ENCODE results near the gene SV2C. TPM values are rescaled to one million over a fixed set of nuclear protein-coding genes. Genes with fewer than 3 reads are reported as not detected.
"Not testable (repeated sequence)": the region's sequence is repeated elsewhere in the genome, so short reads cannot be mapped to it uniquely, and the experiment has no call there.

The SV2C gene
- polyA plus RNA-seq, 1 donor (not counting 4 experiments of a cell fraction or from before 2014, with no cell fraction given) = 0.34 TPM

DNA sequence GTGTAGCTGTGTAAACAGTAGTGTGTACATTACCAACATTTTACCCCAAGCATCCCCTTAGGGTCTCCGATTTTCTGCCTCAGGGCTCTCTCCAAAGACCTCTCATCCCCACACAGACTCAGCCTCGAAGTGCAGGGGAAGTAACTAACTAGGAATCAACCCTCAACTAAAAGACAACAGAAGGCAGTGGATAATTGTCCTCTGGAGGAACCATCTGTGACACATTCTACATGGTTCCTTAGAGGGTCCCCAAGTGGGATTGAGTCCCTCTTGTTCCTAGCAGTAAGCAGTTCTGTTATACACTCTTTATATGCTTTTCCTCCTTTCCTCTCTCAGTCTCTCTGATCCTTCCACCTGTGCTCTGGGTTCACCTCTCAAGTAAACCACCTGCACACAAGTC lies 157.2 kb downstream of the SV2C start:
- H3K9me3 ChIP-seq (ENCODE audit: control insufficient read depth, low read depth, low read length) = no peaks in the 10 kb centered on the region
- no peak for FAIRE-seq
- dilution Hi-C loops (cut with MboI; ENCODE audit: extremely low pct_ligation_motif_present, low sequenced_read_pairs) = no loop called here

GRCh38 chr5:76242155-76242554 lies 159.0 kb downstream of the SV2C start:
- H3K4me2 ChIP-seq (ENCODE audit: control insufficient read depth, extremely low read depth, insufficient read depth, low read depth, low read length); DNase-seq (ENCODE audit: low read depth, low spot score); H2AFZ ChIP-seq (ENCODE audit: control insufficient read depth, low read length); FAIRE-seq; H4K20me1 ChIP-seq (ENCODE audit: control insufficient read depth, extremely low read depth, insufficient read depth, low read length); H3K9me3 ChIP-seq (ENCODE audit: control insufficient read depth, low read depth, low read length); H3K9me1 ChIP-seq (ENCODE audit: control insufficient read depth, extremely low read depth, insufficient read depth, low read length); H3K27me3 ChIP-seq (ENCODE audit: control insufficient read depth, extremely low read depth, insufficient read depth, low read length); dilution Hi-C loops (cut with MboI; ENCODE audit: extremely low pct_ligation_motif_present, low sequenced_read_pairs); H3K36me3 ChIP-seq (ENCODE audit: control insufficient read depth in 2 of 2, extremely low read depth in 1 of 2, insufficient read depth in 2 of 2, low read length in 2 of 2); H3K4me3 ChIP-seq (ENCODE audit: control insufficient read depth in 2 of 3, extremely low read depth in 1 of 3, insufficient read depth in 2 of 3, low read depth in 1 of 3, low read length in 3 of 3); H3K79me2 ChIP-seq (ENCODE audit: control insufficient read depth, insufficient read depth, low read length); H3K27ac ChIP-seq (ENCODE audit: control insufficient read depth, insufficient read depth, low read length); H3K9ac ChIP-seq (ENCODE audit: control insufficient read depth, extremely low read depth, insufficient read depth, low read length); H3K4me1 ChIP-seq (ENCODE audit: control insufficient read depth, extremely low read depth, insufficient read depth, low read length): not testable (repeated sequence)

More for the DNA sequence above, 157.2 kb downstream of the SV2C start:
- H2AFZ ChIP-seq (ENCODE audit: control insufficient read depth, low read length) = no peak overlapping the region
- H3K4me2 ChIP-seq (ENCODE audit: control insufficient read depth, extremely low read depth, insufficient read depth, low read depth, low read length) = no peak overlapping the region
- no peak overlapping the region for H3K4me3 ChIP-seq (ENCODE audit: control insufficient read depth in 2 of 3, extremely low read depth in 1 of 3, insufficient read depth in 2 of 3, low read depth in 1 of 3, low read length in 3 of 3)
- TF ChIP-seq, protein P1, sequence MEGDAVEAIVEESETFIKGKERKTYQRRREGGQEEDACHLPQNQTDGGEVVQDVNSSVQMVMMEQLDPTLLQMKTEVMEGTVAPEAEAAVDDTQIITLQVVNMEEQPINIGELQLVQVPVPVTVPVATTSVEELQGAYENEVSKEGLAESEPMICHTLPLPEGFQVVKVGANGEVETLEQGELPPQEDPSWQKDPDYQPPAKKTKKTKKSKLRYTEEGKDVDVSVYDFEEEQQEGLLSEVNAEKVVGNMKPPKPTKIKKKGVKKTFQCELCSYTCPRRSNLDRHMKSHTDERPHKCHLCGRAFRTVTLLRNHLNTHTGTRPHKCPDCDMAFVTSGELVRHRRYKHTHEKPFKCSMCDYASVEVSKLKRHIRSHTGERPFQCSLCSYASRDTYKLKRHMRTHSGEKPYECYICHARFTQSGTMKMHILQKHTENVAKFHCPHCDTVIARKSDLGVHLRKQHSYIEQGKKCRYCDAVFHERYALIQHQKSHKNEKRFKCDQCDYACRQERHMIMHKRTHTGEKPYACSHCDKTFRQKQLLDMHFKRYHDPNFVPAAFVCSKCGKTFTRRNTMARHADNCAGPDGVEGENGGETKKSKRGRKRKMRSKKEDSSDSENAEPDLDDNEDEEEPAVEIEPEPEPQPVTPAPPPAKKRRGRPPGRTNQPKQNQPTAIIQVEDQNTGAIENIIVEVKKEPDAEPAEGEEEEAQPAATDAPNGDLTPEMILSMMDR (optimal IDR thresholded peaks at IDR 0.05 in 1 of 3, IDR thresholded peaks at IDR 0.05 in 1 of 3, conservative IDR thresholded peaks at IDR 0.05 in 1 of 3; ENCODE audit: extremely low read depth in 1 of 3, insufficient read depth in 2 of 3, low read length in 3 of 3) = no peak
- no peak for TF ChIP-seq EZH2 (IDR thresholded peaks at IDR 0.05; ENCODE audit: low read length)
- H3K4me1 ChIP-seq (ENCODE audit: control insufficient read depth, extremely low read depth, insufficient read depth, low read length) = no peaks in the 10 kb centered on the region
- no peaks in the 10 kb centered on the region for H3K9me1 ChIP-seq (ENCODE audit: control insufficient read depth, extremely low read depth, insufficient read depth, low read length)
- peaks cover 6% of the 10 kb centered on the region for H3K27me3 ChIP-seq (ENCODE audit: control insufficient read depth, extremely low read depth, insufficient read depth, low read length)
- no peak overlapping the region for H3K27ac ChIP-seq (ENCODE audit: control insufficient read depth, insufficient read depth, low read length)
- H3K9ac ChIP-seq (ENCODE audit: control insufficient read depth, extremely low read depth, insufficient read depth, low read length) = no peak overlapping the region
- no peaks in the 10 kb centered on the region for H4K20me1 ChIP-seq (ENCODE audit: control insufficient read depth, extremely low read depth, insufficient read depth, low read length)
- no peak for DNase-seq (ENCODE audit: low read depth, low spot score)
- no peaks in the 10 kb centered on the region for H3K79me2 ChIP-seq (ENCODE audit: control insufficient read depth, insufficient read depth, low read length)
- no peaks in the 10 kb centered on the region for H3K36me3 ChIP-seq (ENCODE audit: control insufficient read depth in 2 of 2, extremely low read depth in 1 of 2, insufficient read depth in 2 of 2, low read length in 2 of 2)

DNA sequence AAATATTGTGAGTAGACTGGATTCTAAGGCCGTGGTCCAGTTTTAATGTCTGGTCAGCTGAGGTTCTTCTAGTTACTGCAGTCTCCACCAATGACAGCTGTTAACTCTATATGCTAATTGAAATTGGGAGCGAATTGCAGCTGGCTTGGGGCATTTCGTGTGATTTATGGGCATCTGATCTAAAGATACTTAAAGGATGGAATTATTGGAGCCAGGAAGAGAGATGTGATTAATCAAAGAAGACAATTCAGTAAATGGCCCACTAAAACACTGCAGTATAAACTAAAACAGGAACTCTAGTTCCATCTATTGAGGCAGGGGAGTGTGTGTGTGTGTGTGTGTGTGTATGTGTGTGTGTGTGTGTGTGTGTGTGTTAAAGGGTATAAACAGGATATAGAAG lies 162.4 kb downstream of the SV2C start:
- Histone ChIP-seq H3K9me3 (ENCODE audit: control insufficient read depth, low read depth, low read length) (no peaks in the 10 kb centered on the region), H3K4me1 (ENCODE audit: control insufficient read depth, extremely low read depth, insufficient read depth, low read length) (no peaks in the 10 kb centered on the region), H2AFZ (ENCODE audit: control insufficient read depth, low read length) (no peak overlapping the region), H3K27me3 (ENCODE audit: control insufficient read depth, extremely low read depth, insufficient read depth, low read length) (no peaks in the 10 kb centered on the region), H3K4me3 (ENCODE audit: control insufficient read depth in 2 of 3, extremely low read depth in 1 of 3, insufficient read depth in 2 of 3, low read depth in 1 of 3, low read length in 3 of 3) (no peak overlapping the region), H3K4me2 (ENCODE audit: control insufficient read depth, extremely low read depth, insufficient read depth, low read depth, low read length) (no peak overlapping the region), H4K20me1 (ENCODE audit: control insufficient read depth, extremely low read depth, insufficient read depth, low read length) (no peaks in the 10 kb centered on the region), H3K79me2 (ENCODE audit: control insufficient read depth, insufficient read depth, low read length) (no peaks in the 10 kb centered on the region), H3K9ac (ENCODE audit: control insufficient read depth, extremely low read depth, insufficient read depth, low read length) (no peak overlapping the region), H3K9me1 (ENCODE audit: control insufficient read depth, extremely low read depth, insufficient read depth, low read length) (no peaks in the 10 kb centered on the region), H3K36me3 (ENCODE audit: control insufficient read depth in 2 of 2, extremely low read depth in 1 of 2, insufficient read depth in 2 of 2, low read length in 2 of 2) (no peaks in the 10 kb centered on the region), H3K27ac (ENCODE audit: control insufficient read depth, insufficient read depth, low read length) (no peak overlapping the region)
- no peak for DNase-seq (ENCODE audit: low read depth, low spot score)
- TF ChIP-seq, protein P1 (optimal IDR thresholded peaks at IDR 0.05 in 1 of 3, IDR thresholded peaks at IDR 0.05 in 1 of 3, conservative IDR thresholded peaks at IDR 0.05 in 1 of 3; ENCODE audit: extremely low read depth in 1 of 3, insufficient read depth in 2 of 3, low read length in 3 of 3) = no peak
- TF ChIP-seq EZH2 (IDR thresholded peaks at IDR 0.05; ENCODE audit: low read length) = no peak
- dilution Hi-C loops (cut with MboI; ENCODE audit: extremely low pct_ligation_motif_present, low sequenced_read_pairs) = no loop called here
- FAIRE-seq = no peak

Measured in keratinocyte (primary cell).